ENCODE data around the gene ABHD10.

Gene ABHD10

DNA sequence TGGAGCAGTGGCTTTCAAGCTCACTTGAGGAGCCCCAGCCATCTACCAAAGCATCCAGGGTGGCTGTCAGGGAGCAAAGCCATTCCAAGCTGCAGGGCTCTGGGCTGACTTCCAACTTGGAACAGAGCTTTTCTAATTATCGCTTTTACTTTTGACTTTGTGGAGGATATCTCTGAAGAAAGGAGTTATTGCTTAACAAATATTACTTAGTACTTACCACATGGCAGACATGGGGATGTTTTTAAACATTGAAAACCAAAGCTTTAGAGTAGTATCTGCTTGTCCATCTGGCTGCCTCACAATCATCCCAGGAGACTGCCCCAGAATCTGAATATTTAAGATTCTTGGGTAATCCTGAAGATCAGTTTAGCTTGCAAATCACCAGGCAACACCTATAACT, 28.8 kb downstream of the ABHD10 start:
- no peak overlapping the region for H3K9ac ChIP-seq
- no peak for TF ChIP-seq Cebpa-rat (IDR thresholded peaks at IDR 0.05)
- H3K27me3 ChIP-seq: no peaks in the 10 kb centered on the region
- no peaks in the 10 kb centered on the region for H3K9me3 ChIP-seq
- H3K4me1 ChIP-seq: peaks cover 25% of the 10 kb centered on the region
- no peaks in the 10 kb centered on the region for H4K20me1 ChIP-seq
- H3K36me3 ChIP-seq: no peaks in the 10 kb centered on the region
- no peak overlapping the region for H3K4me3 ChIP-seq
- H3K4me2 ChIP-seq: no peak overlapping the region
- H3K27ac ChIP-seq: no peak overlapping the region

DNA sequence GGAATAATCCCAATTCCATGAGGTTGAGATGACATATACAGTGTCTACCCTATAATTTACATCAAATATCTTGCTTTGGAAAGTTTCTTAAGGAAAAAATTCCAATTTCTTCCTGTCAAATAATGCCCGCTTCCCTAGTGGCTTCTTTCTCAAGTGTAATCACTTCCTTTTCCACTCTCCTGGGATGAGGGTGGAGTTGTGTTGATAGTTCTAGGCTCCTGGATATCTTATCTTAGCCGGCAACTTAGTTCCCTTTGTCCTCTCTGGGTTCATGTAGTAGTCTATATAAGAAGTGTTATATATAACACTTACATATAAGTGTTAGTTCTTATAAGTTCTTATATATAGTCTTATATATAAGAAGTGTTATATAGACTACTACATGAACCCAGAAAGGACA, 30.8 kb downstream of the ABHD10 start:
- no peaks in the 10 kb centered on the region for H3K36me3 ChIP-seq
- no peak overlapping the region for H3K4me3 ChIP-seq
- peaks cover 34% of the 10 kb centered on the region for H3K4me1 ChIP-seq
- H4K20me1 ChIP-seq: no peaks in the 10 kb centered on the region
- H3K4me2 ChIP-seq: no peak overlapping the region
- TF ChIP-seq Cebpa-rat (IDR thresholded peaks at IDR 0.05): no peak
- no peak overlapping the region for H3K27ac ChIP-seq
- no peaks in the 10 kb centered on the region for H3K9me3 ChIP-seq
- H3K27me3 ChIP-seq: no peaks in the 10 kb centered on the region
- no peak overlapping the region for H3K9ac ChIP-seq

- TF ChIP-seq Cebpa-rat (IDR thresholded peaks at IDR 0.05): no peak
- H3K9ac ChIP-seq: no peak overlapping the region
- no peak overlapping the region for H3K4me3 ChIP-seq
- H3K36me3 ChIP-seq: no peaks in the 10 kb centered on the region
- H3K4me2 ChIP-seq: peak overlapping the region; percentile 57
- H3K27ac ChIP-seq: no peak overlapping the region
- peaks cover 34% of the 10 kb centered on the region for H3K4me1 ChIP-seq
- no peaks in the 10 kb centered on the region for H4K20me1 ChIP-seq
- H3K27me3 ChIP-seq: no peaks in the 10 kb centered on the region
- no peaks in the 10 kb centered on the region for H3K9me3 ChIP-seq
Measured at GRCh38 chr3:112010636-112011035, 31.8 kb downstream of the ABHD10 start.

GRCh38 chr3:112011376-112011940, 32.6 kb downstream of the ABHD10 start:
- no peaks in the 10 kb centered on the region for H3K9me3 ChIP-seq
- H3K4me1 ChIP-seq: peaks cover 34% of the 10 kb centered on the region
- no peaks in the 10 kb centered on the region for H3K27me3 ChIP-seq
- H4K20me1 ChIP-seq: no peaks in the 10 kb centered on the region
- H3K4me3 ChIP-seq: no peak overlapping the region
- no peak for TF ChIP-seq Cebpa-rat (IDR thresholded peaks at IDR 0.05)
- no peak overlapping the region for H3K27ac ChIP-seq
- H3K36me3 ChIP-seq: no peaks in the 10 kb centered on the region
- H3K4me2 ChIP-seq: peak overlapping the region; percentile 57
- H3K9ac ChIP-seq: no peak overlapping the region

DNA sequence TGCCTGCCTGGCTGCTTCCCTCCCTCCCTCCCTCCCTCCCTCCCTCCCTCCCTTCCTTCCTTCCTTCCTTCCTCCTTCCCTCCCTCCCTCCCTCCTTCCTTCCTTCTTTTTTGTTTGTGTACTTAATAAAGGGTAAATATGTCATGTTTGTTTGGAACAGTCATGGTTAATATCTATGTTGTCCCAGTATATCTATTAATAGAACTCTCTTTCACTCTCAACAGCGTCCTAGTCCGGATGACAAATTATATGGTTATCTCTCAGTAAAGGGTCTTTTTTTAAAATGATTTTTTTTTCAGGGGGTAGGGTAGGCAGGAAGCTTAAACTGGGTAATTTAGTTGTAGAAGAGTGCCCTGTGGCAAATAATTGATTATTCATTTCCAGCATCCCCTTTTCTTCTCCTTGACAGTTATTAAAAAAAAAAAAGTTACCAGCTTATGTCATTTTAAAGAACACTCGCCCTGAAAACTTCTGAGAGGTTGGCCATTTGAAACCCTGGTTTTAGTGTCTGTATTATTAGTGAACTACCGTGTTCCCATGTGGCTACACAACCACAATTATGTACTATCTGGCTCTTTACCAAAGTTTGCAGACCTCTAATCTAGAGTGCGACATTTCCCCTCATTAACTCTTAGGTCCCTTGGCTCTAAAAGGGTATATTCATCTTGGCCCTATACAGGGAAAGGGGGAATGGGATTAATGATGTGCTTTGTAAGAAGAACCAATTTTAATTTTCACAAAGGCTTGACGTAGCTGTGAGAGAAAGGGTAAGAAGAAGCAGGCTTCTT, 33.6 kb downstream of the ABHD10 start:
- no peak for TF ChIP-seq Cebpa-rat (IDR thresholded peaks at IDR 0.05)
- Histone ChIP-seq H3K4me3 (no peak overlapping the region), H3K27ac (no peak overlapping the region), H3K9me3 (no peaks in the 10 kb centered on the region), H3K4me1 (peaks cover 34% of the 10 kb centered on the region), H3K36me3 (no peaks in the 10 kb centered on the region), H3K4me2 (peak overlapping the region; percentile 49; the same call in 1 of the 2 replicates), H3K9ac (no peak overlapping the region), H4K20me1 (no peaks in the 10 kb centered on the region), H3K27me3 (no peaks in the 10 kb centered on the region)

GRCh38 chr3:112013058-112013783, 34.4 kb downstream of the ABHD10 start:
- peaks cover 34% of the 10 kb centered on the region for H3K4me1 ChIP-seq
- H3K27me3 ChIP-seq: no peaks in the 10 kb centered on the region
- H3K36me3 ChIP-seq: no peaks in the 10 kb centered on the region
- H3K9me3 ChIP-seq: no peaks in the 10 kb centered on the region
- no peak overlapping the region for H3K9ac ChIP-seq
- no peak overlapping the region for H3K27ac ChIP-seq
- H4K20me1 ChIP-seq: no peaks in the 10 kb centered on the region
- 0 out of 2 replicates have a peak overlapping the region, but pooled peaks have one; percentile 11 for H3K4me2 ChIP-seq
- no peak for TF ChIP-seq Cebpa-rat (IDR thresholded peaks at IDR 0.05)
- H3K4me3 ChIP-seq: no peak overlapping the region

- no peaks in the 10 kb centered on the region for H4K20me1 ChIP-seq
- H3K4me1 ChIP-seq: peaks cover 34% of the 10 kb centered on the region
- no peak overlapping the region for H3K27ac ChIP-seq
- H3K9me3 ChIP-seq: no peaks in the 10 kb centered on the region
- H3K9ac ChIP-seq: no peak overlapping the region
- no peaks in the 10 kb centered on the region for H3K27me3 ChIP-seq
- H3K4me3 ChIP-seq: no peak overlapping the region
- H3K4me2 ChIP-seq: no peak overlapping the region
- no peak for TF ChIP-seq Cebpa-rat (IDR thresholded peaks at IDR 0.05)
- no peaks in the 10 kb centered on the region for H3K36me3 ChIP-seq
Measured at GRCh38 chr3:112013784-112014143, 34.9 kb downstream of the ABHD10 start.

DNA sequence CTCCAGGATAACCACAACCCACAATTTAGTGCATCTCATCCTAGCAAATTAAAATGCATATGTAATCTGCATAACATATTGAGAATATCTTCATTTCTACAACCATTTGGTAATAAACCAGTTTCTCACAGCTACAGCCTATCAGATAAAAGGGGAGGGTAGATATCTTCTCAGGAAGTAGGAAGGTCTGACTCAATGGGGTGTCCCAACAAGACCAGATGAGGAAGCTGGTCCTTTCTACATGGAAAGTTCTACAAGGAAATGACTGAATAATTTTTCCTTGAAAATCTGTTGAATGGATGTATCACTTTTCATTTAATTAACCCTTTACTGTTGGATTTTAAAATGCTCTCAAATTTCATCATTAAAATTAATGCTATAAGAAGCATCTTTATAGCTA, 38.3 kb downstream of the ABHD10 start:
- H3K4me2 ChIP-seq: no peak overlapping the region

GRCh38 chr3:112018712-112019111, 39.9 kb downstream of the ABHD10 start:
- Histone ChIP-seq H4K20me1 (no peaks in the 10 kb centered on the region), H3K4me2 (no peak overlapping the region), H3K36me3 (no peaks in the 10 kb centered on the region), H3K9me3 (no peaks in the 10 kb centered on the region), H3K4me3 (no peak overlapping the region), H3K27ac (no peak overlapping the region), H3K4me1 (no peaks in the 10 kb centered on the region), H3K9ac (no peak overlapping the region), H3K27me3 (no peaks in the 10 kb centered on the region)
- no peak for TF ChIP-seq Cebpa-rat (IDR thresholded peaks at IDR 0.05)

More for the DNA sequence above, 38.3 kb downstream of the ABHD10 start:
- Histone ChIP-seq H3K9ac (no peak overlapping the region), H3K9me3 (no peaks in the 10 kb centered on the region), H4K20me1 (no peaks in the 10 kb centered on the region), H3K36me3 (no peaks in the 10 kb centered on the region), H3K4me1 (peaks cover 13% of the 10 kb centered on the region), H3K27me3 (no peaks in the 10 kb centered on the region), H3K27ac (no peak overlapping the region), H3K4me3 (no peak overlapping the region)
- no peak for TF ChIP-seq Cebpa-rat (IDR thresholded peaks at IDR 0.05)

- Histone ChIP-seq H3K27ac (no peak overlapping the region), H3K4me1 (no peaks in the 10 kb centered on the region)
Measured at GRCh38 chr3:112019716-112020115, 40.9 kb downstream of the ABHD10 start.

More at GRCh38 chr3:112019716-112020115, 40.9 kb downstream of the ABHD10 start:
- TF ChIP-seq Cebpa-rat (IDR thresholded peaks at IDR 0.05): no peak
- Histone ChIP-seq H3K9ac (no peak overlapping the region), H4K20me1 (no peaks in the 10 kb centered on the region), H3K4me3 (no peak overlapping the region), H3K4me2 (no peak overlapping the region), H3K27me3 (no peaks in the 10 kb centered on the region), H3K36me3 (no peaks in the 10 kb centered on the region), H3K9me3 (no peaks in the 10 kb centered on the region)

All from BLaER1 (cell line).